ENCODE measurements around the gene DEPDC5. TPM values are rescaled to one million over a fixed set of nuclear protein-coding genes. Genes with fewer than 3 reads are reported as not detected.

The DEPDC5 gene
- total and polyA plus RNA-seq, 2 of the 8 experiments (the other 6 are each of a cell fraction or from before 2014, with no cell fraction given) = 18.3 to 26.5 TPM

- no peak for TF ChIP-seq CHD7 (IDR thresholded peaks at IDR 0.05; ENCODE audit: insufficient replicate concordance, low read length)
- TF ChIP-seq CBX8 (IDR thresholded peaks at IDR 0.05; ENCODE audit: borderline replicate concordance, low read depth, low read length) = no peak
- no peak for TF ChIP-seq SP2 (IDR thresholded peaks at IDR 0.05; ENCODE audit: low read length)
- no peak for TF ChIP-seq MAX (IDR thresholded peaks at IDR 0.05)
- no peak for TF ChIP-seq HDAC6 (IDR thresholded peaks at IDR 0.05; ENCODE audit: low read depth, low read length)
- TF ChIP-seq SIX5 (IDR thresholded peaks at IDR 0.05; ENCODE audit: low read depth, low read length) = no peak
Observed at GRCh38 chr22:31841078-31841827, 87.4 kb downstream of the DEPDC5 start (continued).
